Measurements from ENCODE around the gene RBBP5. TPM values are rescaled to one million over a fixed set of nuclear protein-coding genes. Genes with fewer than 3 reads are reported as not detected.

The RBBP5 gene
- total RNA-seq, 2 experiments from 2014 or later = 18.8 to 21.6 TPM

- no peak for TF ChIP-seq CTCF (IDR thresholded peaks at IDR 0.05)
- Mint-ChIP-seq H3K36me3 (ENCODE audit: low read depth) (no peaks in the 10 kb centered on the region), H3K27ac (no peak overlapping the region), H3K27me3 (no peaks in the 10 kb centered on the region), H3K4me1 (ENCODE audit: low read depth) (peaks cover 5% of the 10 kb centered on the region), H3K4me3 (no peak overlapping the region), H3K9me3 (no peaks in the 10 kb centered on the region)
- DNase-seq = no peak
- intact Hi-C loops (cut with micrococcal nuclease) = no loop called here
- POLR2A ChIA-PET = no interaction called here
- CTCF ChIA-PET = no interaction called here
- ATAC-seq = no peak
These were observed 16.1 kb upstream of the RBBP5 start for GRCh38 chr1:205137901-205138300.

- ATAC-seq (no peak), DNase-seq (no peak)
- no peaks in the 10 kb centered on the region for H3K36me3 Mint-ChIP-seq (ENCODE audit: low read depth)
- no peaks in the 10 kb centered on the region for H3K4me1 Mint-ChIP-seq (ENCODE audit: low read depth)
- CTCF ChIA-PET = interaction anchor here (1.1 to 1.3 kb wide), 2 partner anchors 8 to 10 kb away, joined by 3 to 4 read pairs; no protein-coding TSS in a partner anchor
- no peak overlapping the region for H3K27ac Mint-ChIP-seq
- POLR2A ChIA-PET = no interaction called here
- H3K4me3 Mint-ChIP-seq = no peak overlapping the region
- H3K27me3 Mint-ChIP-seq = no peaks in the 10 kb centered on the region
- TF ChIP-seq CTCF (IDR thresholded peaks at IDR 0.05) = no peak
- intact Hi-C loops (cut with micrococcal nuclease) = no loop called here
- no peaks in the 10 kb centered on the region for H3K9me3 Mint-ChIP-seq
These were observed 11.5 kb upstream of the RBBP5 start for GRCh38 chr1:205133287-205133686.

GRCh38 chr1:205129447-205130029 lies 7.8 kb upstream of the RBBP5 start:
- ChIA-PET CTCF (interaction anchor here (1.0 to 4.8 kb wide), 3 partner anchors 12 to 127 kb away, joined by 3 to 26 read pairs (median 3); no protein-coding TSS in a partner anchor), POLR2A (no interaction called here)
- Mint-ChIP-seq H3K4me3 (no peak overlapping the region), H3K4me1 (ENCODE audit: low read depth) (no peaks in the 10 kb centered on the region), H3K9me3 (no peaks in the 10 kb centered on the region), H3K27ac (no peak overlapping the region), H3K27me3 (no peaks in the 10 kb centered on the region), H3K36me3 (ENCODE audit: low read depth) (no peaks in the 10 kb centered on the region)
- DNase-seq (no peak), ATAC-seq (no peak)
- no peak for TF ChIP-seq CTCF (IDR thresholded peaks at IDR 0.05)
- intact Hi-C loops (cut with micrococcal nuclease) = loop anchor here (10.0 kb wide), 1 partner anchor 125 kb away; no protein-coding TSS in a partner anchor

- Mint-ChIP-seq H3K4me1 (ENCODE audit: low read depth) (peaks cover under 1% of the 10 kb centered on the region), H3K27me3 (no peaks in the 10 kb centered on the region), H3K9me3 (no peaks in the 10 kb centered on the region), H3K27ac (no peak overlapping the region), H3K4me3 (no peak overlapping the region), H3K36me3 (ENCODE audit: low read depth) (no peaks in the 10 kb centered on the region)
- intact Hi-C loops (cut with micrococcal nuclease) = loop anchor here (10.0 kb wide), 1 partner anchor 127 kb away; no protein-coding TSS in a partner anchor
- ChIA-PET CTCF (interaction anchor here (1.2 to 4.8 kb wide), 2 partner anchors 13 to 66 kb away, joined by 3 to 26 read pairs; no protein-coding TSS in a partner anchor), POLR2A (no interaction called here)
- no peak for ATAC-seq
- DNase-seq = no peak
- TF ChIP-seq CTCF (IDR thresholded peaks at IDR 0.05) = no peak
These were observed 6.3 kb upstream of the RBBP5 start for GRCh38 chr1:205128050-205128449.

GRCh38 chr1:205127646-205128045 lies 5.9 kb upstream of the RBBP5 start:
- H3K4me1 Mint-ChIP-seq (ENCODE audit: low read depth) = peaks cover 3% of the 10 kb centered on the region
- intact Hi-C loops (cut with micrococcal nuclease) = loop anchor here (10.0 kb wide), 1 partner anchor 127 kb away; no protein-coding TSS in a partner anchor
- DNase-seq (no peak), ATAC-seq (no peak)
- no peaks in the 10 kb centered on the region for H3K36me3 Mint-ChIP-seq (ENCODE audit: low read depth)
- H3K27ac Mint-ChIP-seq = no peak overlapping the region
- no peaks in the 10 kb centered on the region for H3K9me3 Mint-ChIP-seq
- TF ChIP-seq CTCF (IDR thresholded peaks at IDR 0.05) = no peak
- CTCF ChIA-PET = interaction anchor here (4.8 kb wide), 1 partner anchor 14 kb away, joined by 26 read pairs; no protein-coding TSS in a partner anchor
- no peak overlapping the region for H3K4me3 Mint-ChIP-seq
- no peaks in the 10 kb centered on the region for H3K27me3 Mint-ChIP-seq
- POLR2A ChIA-PET = no interaction called here
